Measurements from ENCODE around the gene CABCOCO1. TPM values are rescaled to one million over a fixed set of nuclear protein-coding genes. Genes with fewer than 3 reads are reported as not detected.
"Not testable (repeated sequence)": the region's sequence is repeated elsewhere in the genome, so short reads cannot be mapped to it uniquely, and the experiment has no call there.

The CABCOCO1 gene
- total RNA-seq, 1 donor from 2014 or later, result not detected

GRCh38 chr10:61719906-61720305 lies 57.2 kb downstream of the CABCOCO1 start:
- DNase-seq (ENCODE audit: low read depth), result no peak
- Histone ChIP-seq H3K4me3 (ENCODE audit: low read depth, low read length) (no peak overlapping the region), H3K36me3 (ENCODE audit: control insufficient read depth, insufficient read depth, low read length) (no peaks in the 10 kb centered on the region), H3K27me3 (ENCODE audit: control insufficient read depth, insufficient read depth, low read length) (peaks cover 1% of the 10 kb centered on the region)
- no peak for TF ChIP-seq CTCF (IDR thresholded peaks at IDR 0.05; ENCODE audit: insufficient read depth, low read length, severe bottlenecking)
- FAIRE-seq, result no peak

- Histone ChIP-seq H3K4me3 (ENCODE audit: low read depth, low read length) (no peak overlapping the region), H3K27me3 (ENCODE audit: control insufficient read depth, insufficient read depth, low read length) (no peaks in the 10 kb centered on the region), H3K36me3 (ENCODE audit: control insufficient read depth, insufficient read depth, low read length) (no peaks in the 10 kb centered on the region)
- FAIRE-seq (no peak), DNase-seq (ENCODE audit: low read depth) (no peak)
- no peak for TF ChIP-seq CTCF (IDR thresholded peaks at IDR 0.05; ENCODE audit: insufficient read depth, low read length, severe bottlenecking)
Measured at GRCh38 chr10:61721431-61721830, 58.7 kb downstream of the CABCOCO1 start.

GRCh38 chr10:61725221-61725620 lies 62.5 kb downstream of the CABCOCO1 start:
- not testable (repeated sequence) for FAIRE-seq; H3K4me3 ChIP-seq (ENCODE audit: low read depth, low read length); H3K36me3 ChIP-seq (ENCODE audit: control insufficient read depth, insufficient read depth, low read length); H3K27me3 ChIP-seq (ENCODE audit: control insufficient read depth, insufficient read depth, low read length); DNase-seq (ENCODE audit: low read depth)

- H3K36me3 ChIP-seq (ENCODE audit: control insufficient read depth, insufficient read depth, low read length), result no peaks in the 10 kb centered on the region
- no peak for TF ChIP-seq CTCF (IDR thresholded peaks at IDR 0.05; ENCODE audit: insufficient read depth, low read length, severe bottlenecking)
- H3K27me3 ChIP-seq (ENCODE audit: control insufficient read depth, insufficient read depth, low read length), result no peaks in the 10 kb centered on the region
- FAIRE-seq, result no peak
- no peak for DNase-seq (ENCODE audit: low read depth)
- H3K4me3 ChIP-seq (ENCODE audit: low read depth, low read length), result no peak overlapping the region
Measured at GRCh38 chr10:61729596-61729995, 66.9 kb downstream of the CABCOCO1 start.

- FAIRE-seq, result no peak
- H3K4me3 ChIP-seq (ENCODE audit: low read depth, low read length), result no peak overlapping the region
- TF ChIP-seq CTCF (IDR thresholded peaks at IDR 0.05; ENCODE audit: insufficient read depth, low read length, severe bottlenecking), result no peak
Measured at GRCh38 chr10:61730671-61731070, 67.9 kb downstream of the CABCOCO1 start.

GRCh38 chr10:61731638-61732037 lies 68.9 kb downstream of the CABCOCO1 start:
- no peak overlapping the region for H3K4me3 ChIP-seq (ENCODE audit: low read depth, low read length)
- H3K36me3 ChIP-seq (ENCODE audit: control insufficient read depth, insufficient read depth, low read length), result no peaks in the 10 kb centered on the region
- DNase-seq (ENCODE audit: low read depth) (no peak), FAIRE-seq (no peak)
- no peak for TF ChIP-seq CTCF (IDR thresholded peaks at IDR 0.05; ENCODE audit: insufficient read depth, low read length, severe bottlenecking)
- no peaks in the 10 kb centered on the region for H3K27me3 ChIP-seq (ENCODE audit: control insufficient read depth, insufficient read depth, low read length)

More at GRCh38 chr10:61730671-61731070, 67.9 kb downstream of the CABCOCO1 start:
- Histone ChIP-seq H3K36me3 (ENCODE audit: control insufficient read depth, insufficient read depth, low read length) (no peaks in the 10 kb centered on the region), H3K27me3 (ENCODE audit: control insufficient read depth, insufficient read depth, low read length) (no peaks in the 10 kb centered on the region)
- no peak for DNase-seq (ENCODE audit: low read depth)

Data from bronchial epithelial cell (primary cell).